ENCODE data around the gene SLC30A2. TPM values are rescaled to one million over a fixed set of nuclear protein-coding genes. Genes with fewer than 3 reads are reported as not detected.

SLC30A2 gene
- polyA plus RNA-seq, 2 of the 4 experiments (the other 2 are of a cell fraction), result not detected

DNA sequence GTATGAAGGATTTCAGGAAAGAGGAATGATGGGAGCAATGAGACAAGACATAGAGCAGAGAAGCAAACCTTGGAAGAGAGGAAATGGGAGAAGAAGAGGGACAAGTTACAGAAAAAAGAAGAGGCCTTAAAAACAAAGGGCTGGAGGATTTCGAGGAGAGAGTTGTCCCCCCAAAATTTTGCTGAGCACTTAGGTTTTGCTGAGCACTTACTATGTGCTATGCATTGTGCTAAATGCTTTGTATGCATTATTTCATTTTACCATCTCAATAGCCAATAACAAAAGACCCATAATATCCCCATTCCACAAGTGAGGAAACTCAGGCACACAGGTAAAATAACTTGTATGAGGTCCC is 24.0 kb upstream of the SLC30A2 start:
- no peak overlapping the region for H3K4me2 ChIP-seq
- no peak overlapping the region for H3K27ac ChIP-seq
- TF ChIP-seq PHF8 (IDR thresholded peaks at IDR 0.05; ENCODE audit: borderline replicate concordance, low read depth) (no peak), RARB (CRISPR knock-in tag; IDR thresholded peaks at IDR 0.05) (no peak), MAFK (IDR thresholded peaks at IDR 0.05; ENCODE audit: partially characterized antibody) (peak; percentile 8), HOXB5 (CRISPR knock-in tag; IDR thresholded peaks at IDR 0.05) (no peak), JUN (IDR thresholded peaks at IDR 0.05) (no peak)
- no peaks in the 10 kb centered on the region for H3K4me1 ChIP-seq
- no peak overlapping the region for H3K4me3 ChIP-seq
- ATAC-seq (no peak), FAIRE-seq (no peak), DNase-seq (ENCODE audit: low read depth in 1 of 2, low spot score in 1 of 2) (no peak)
- 17% methylated on average over 1 of the region's 1 CpG for WGBS (ENCODE audit: missing lambda C conversion rate)
- no peaks in the 10 kb centered on the region for H3K9me3 ChIP-seq
- ChIA-PET POLR2A (interaction anchor here (0.7 kb wide), 1 partner anchor 42 kb away, joined by 8 read pairs; the partner anchor contains the start of gene PDIK1L), CTCF (interaction anchor here (0.6 to 1.9 kb wide), 3 partner anchors 11 to 24 kb away, joined by 3 to 5 read pairs (median 3); partner anchors contain the start of gene SLC30A2)

DNA sequence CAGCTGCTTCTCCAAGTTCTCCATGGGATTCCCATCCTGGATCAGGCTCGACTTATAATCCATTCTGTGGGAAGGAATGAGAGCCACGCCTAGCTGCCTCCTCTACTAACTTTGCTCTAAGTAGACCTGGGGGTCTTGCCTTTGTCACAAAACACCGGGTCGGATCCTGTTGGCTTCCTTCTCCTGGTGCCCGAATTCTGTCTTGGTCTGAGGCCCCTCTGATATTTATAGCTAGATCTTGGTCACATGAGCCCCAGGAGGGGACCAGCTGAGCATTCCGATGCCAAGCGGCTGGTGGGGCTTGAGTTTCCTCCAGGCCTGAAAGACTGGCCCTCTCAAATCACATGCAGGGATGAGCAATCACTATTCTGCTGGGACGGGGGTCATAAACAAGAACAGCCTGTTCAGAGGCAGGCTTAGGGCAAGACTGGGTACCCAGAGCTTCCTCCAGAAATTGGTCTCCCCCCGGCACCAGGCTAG is 21.6 kb upstream of the SLC30A2 start, which contains the start of gene TRIM63:
Gene TRIM63 (minus strand): TSS at position 199 of the 480 bp plus-strand sequence. CDS start 136 bp downstream, at position 63.
- no peak for ATAC-seq
- POLR2A ChIA-PET, result no interaction called here
- Histone ChIP-seq H3K4me3 (no peak within 1 kb of the TSS), H3K4me2 (no peak within 1 kb of the TSS), H3K27ac (no peak within 1 kb of the TSS), H3K4me1 (no peaks in the 10 kb centered on the region), H3K9me3 (no peaks in the 10 kb centered on the region)
- TF ChIP-seq KDM1A (IDR thresholded peaks at IDR 0.05; ENCODE audit: low read depth), result no peak
- TF ChIP-seq RCOR1 (IDR thresholded peaks at IDR 0.05; ENCODE audit: low read depth, low read length), result no peak
- no peak for TF ChIP-seq BHLHE40 (IDR thresholded peaks at IDR 0.05; ENCODE audit: low read depth, low read length)
- TF ChIP-seq HOXB13 (CRISPR knock-in tag; IDR thresholded peaks at IDR 0.05; ENCODE audit: low read depth), result no peak
- TF ChIP-seq POLR2A (IDR thresholded peaks at IDR 0.05; ENCODE audit: low read length), result no peak
- no peak for TF ChIP-seq KDM5A (IDR thresholded peaks at IDR 0.05)
- no peak for TF ChIP-seq EHF (CRISPR knock-in tag; IDR thresholded peaks at IDR 0.05)
- no peak for TF ChIP-seq SREBF2 (IDR thresholded peaks at IDR 0.05)
- CTCF ChIA-PET, result interaction anchor here (1.1 to 1.3 kb wide), 3 partner anchors 16 to 345 kb away, joined by 3 read pairs; no protein-coding TSS in a partner anchor
- FAIRE-seq, result no peak
- WGBS (ENCODE audit: missing lambda C conversion rate), result 66% methylated on average over 5 of the region's 9 CpGs
- no peak for DNase-seq (ENCODE audit: low read depth in 1 of 2, low spot score in 1 of 2)

DNA sequence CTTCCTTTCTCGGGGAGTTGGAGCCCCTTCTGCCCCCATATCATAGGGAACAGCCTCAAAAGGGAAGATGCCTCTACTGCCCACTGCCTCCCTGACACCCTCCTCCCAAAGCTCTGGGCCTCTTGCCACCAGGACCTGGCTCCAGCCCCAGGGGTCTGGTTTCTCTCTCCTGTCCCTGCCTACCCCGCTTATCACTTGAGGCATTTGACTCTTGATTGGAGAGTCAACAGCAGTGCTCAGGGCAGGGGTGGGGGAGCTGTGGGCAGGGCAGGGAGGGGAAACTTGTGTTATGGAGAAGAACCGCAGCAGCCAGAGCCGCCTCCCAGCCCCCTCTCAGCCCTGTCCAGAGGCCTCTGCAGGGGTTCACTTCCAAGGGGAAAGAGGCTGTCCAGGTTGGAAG is 20.9 kb upstream of the SLC30A2 start:
- H3K4me3 ChIP-seq, result no peak overlapping the region
- DNase-seq (ENCODE audit: low read depth in 1 of 2, low spot score in 1 of 2) (no peak), ATAC-seq (no peak), FAIRE-seq (no peak)
- ChIA-PET POLR2A (no interaction called here), CTCF (interaction anchor here (0.6 to 2.7 kb wide), 7 partner anchors 16 to 346 kb away, joined by 3 to 8 read pairs (median 3); no protein-coding TSS in a partner anchor)
- TF ChIP-seq SMC3 (IDR thresholded peaks at IDR 0.05) (no peak), CHD2 (IDR thresholded peaks at IDR 0.05; ENCODE audit: low read length, partially characterized antibody) (no peak), ZNF302 (CRISPR knock-in tag; IDR thresholded peaks at IDR 0.05) (no peak), ZC3H11A (IDR thresholded peaks at IDR 0.05) (no peak), EHMT2 (IDR thresholded peaks at IDR 0.05; ENCODE audit: low read depth) (no peak), GATA3 (IDR thresholded peaks at IDR 0.05; ENCODE audit: borderline replicate concordance) (no peak), SREBF2 (IDR thresholded peaks at IDR 0.05) (no peak), NFE2L2 (conservative IDR thresholded peaks at IDR 0.05; ENCODE audit: low read length) (no peak)
- TF ChIP-seq, protein P1, sequence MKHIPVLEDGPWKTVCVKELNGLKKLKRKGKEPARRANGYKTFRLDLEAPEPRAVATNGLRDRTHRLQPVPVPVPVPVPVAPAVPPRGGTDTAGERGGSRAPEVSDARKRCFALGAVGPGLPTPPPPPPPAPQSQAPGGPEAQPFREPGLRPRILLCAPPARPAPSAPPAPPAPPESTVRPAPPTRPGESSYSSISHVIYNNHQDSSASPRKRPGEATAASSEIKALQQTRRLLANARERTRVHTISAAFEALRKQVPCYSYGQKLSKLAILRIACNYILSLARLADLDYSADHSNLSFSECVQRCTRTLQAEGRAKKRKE (CRISPR knock-in tag; IDR thresholded peaks at IDR 0.05; ENCODE audit: low read depth), result no peak
- TF ChIP-seq, protein P2, sequence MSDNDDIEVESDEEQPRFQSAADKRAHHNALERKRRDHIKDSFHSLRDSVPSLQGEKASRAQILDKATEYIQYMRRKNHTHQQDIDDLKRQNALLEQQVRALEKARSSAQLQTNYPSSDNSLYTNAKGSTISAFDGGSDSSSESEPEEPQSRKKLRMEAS (IDR thresholded peaks at IDR 0.05), result no peak
- H3K27ac ChIP-seq, result no peak overlapping the region
- 23% methylated on average over 1 of the region's 4 CpGs for WGBS (ENCODE audit: missing lambda C conversion rate)
- no peaks in the 10 kb centered on the region for H3K9me3 ChIP-seq
- H3K4me2 ChIP-seq, result no peak overlapping the region
- no peaks in the 10 kb centered on the region for H3K4me1 ChIP-seq

DNA sequence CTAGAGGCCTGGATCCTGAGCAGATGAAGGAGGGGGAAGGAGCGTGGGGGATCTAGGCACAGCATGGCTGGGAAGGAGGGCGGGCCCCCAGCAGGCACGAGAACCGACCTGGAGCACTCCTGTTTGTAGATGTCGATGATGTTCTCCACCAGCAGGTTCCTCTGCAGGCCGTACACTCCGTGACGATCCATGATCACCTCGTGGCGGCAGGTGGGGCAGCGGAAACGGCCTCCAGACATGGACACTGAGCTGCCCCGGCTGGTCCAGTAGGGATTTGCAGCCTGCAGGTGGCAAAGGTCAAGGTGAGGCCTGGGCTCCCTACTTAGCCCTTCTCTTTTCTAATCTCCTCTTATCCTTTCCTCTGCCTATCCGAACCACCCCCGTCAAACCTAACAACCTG is 20.2 kb upstream of the SLC30A2 start:
- Histone ChIP-seq H3K4me2 (no peak overlapping the region), H3K4me3 (no peak overlapping the region), H3K4me1 (no peaks in the 10 kb centered on the region), H3K9me3 (no peaks in the 10 kb centered on the region), H3K27ac (no peak overlapping the region)
- no peak for ATAC-seq
- CTCF ChIA-PET, result interaction anchor here (0.6 to 2.7 kb wide), 6 partner anchors 17 to 347 kb away, joined by 3 to 8 read pairs (median 3); no protein-coding TSS in a partner anchor
- POLR2A ChIA-PET, result no interaction called here
- DNase-seq (ENCODE audit: low read depth in 1 of 2, low spot score in 1 of 2), result no peak
- WGBS (ENCODE audit: missing lambda C conversion rate), result 82% methylated on average over 10 of the region's 15 CpGs
- FAIRE-seq, result no peak
- TF ChIP-seq RCOR1 (IDR thresholded peaks at IDR 0.05; ENCODE audit: low read depth, low read length) (no peak), CBX2 (IDR thresholded peaks at IDR 0.05; ENCODE audit: borderline replicate concordance, low read depth) (no peak), RARB (CRISPR knock-in tag; IDR thresholded peaks at IDR 0.05) (no peak), ZNF302 (CRISPR knock-in tag; IDR thresholded peaks at IDR 0.05) (no peak), FOXS1 (CRISPR knock-in tag; IDR thresholded peaks at IDR 0.05) (no peak), JUNB (IDR thresholded peaks at IDR 0.05) (no peak), RNF2 (IDR thresholded peaks at IDR 0.05; ENCODE audit: borderline replicate concordance, low read depth) (no peak), CBX8 (IDR thresholded peaks at IDR 0.05) (no peak), SREBF2 (IDR thresholded peaks at IDR 0.05) (no peak), HOXA7 (CRISPR knock-in tag; IDR thresholded peaks at IDR 0.05) (no peak), EHF (CRISPR knock-in tag; IDR thresholded peaks at IDR 0.05) (no peak), CEBPB (IDR thresholded peaks at IDR 0.05) (no peak), EP300 (IDR thresholded peaks at IDR 0.05) (no peak)
- TF ChIP-seq, protein P1 (CRISPR knock-in tag; IDR thresholded peaks at IDR 0.05; ENCODE audit: low read depth), result no peak
- TF ChIP-seq, protein P3, sequence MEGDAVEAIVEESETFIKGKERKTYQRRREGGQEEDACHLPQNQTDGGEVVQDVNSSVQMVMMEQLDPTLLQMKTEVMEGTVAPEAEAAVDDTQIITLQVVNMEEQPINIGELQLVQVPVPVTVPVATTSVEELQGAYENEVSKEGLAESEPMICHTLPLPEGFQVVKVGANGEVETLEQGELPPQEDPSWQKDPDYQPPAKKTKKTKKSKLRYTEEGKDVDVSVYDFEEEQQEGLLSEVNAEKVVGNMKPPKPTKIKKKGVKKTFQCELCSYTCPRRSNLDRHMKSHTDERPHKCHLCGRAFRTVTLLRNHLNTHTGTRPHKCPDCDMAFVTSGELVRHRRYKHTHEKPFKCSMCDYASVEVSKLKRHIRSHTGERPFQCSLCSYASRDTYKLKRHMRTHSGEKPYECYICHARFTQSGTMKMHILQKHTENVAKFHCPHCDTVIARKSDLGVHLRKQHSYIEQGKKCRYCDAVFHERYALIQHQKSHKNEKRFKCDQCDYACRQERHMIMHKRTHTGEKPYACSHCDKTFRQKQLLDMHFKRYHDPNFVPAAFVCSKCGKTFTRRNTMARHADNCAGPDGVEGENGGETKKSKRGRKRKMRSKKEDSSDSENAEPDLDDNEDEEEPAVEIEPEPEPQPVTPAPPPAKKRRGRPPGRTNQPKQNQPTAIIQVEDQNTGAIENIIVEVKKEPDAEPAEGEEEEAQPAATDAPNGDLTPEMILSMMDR (IDR thresholded peaks at IDR 0.05), result no peak
